ENCODE measurements around the gene AGFG2. TPM values are rescaled to one million over a fixed set of nuclear protein-coding genes. Genes with fewer than 3 reads are reported as not detected.

The AGFG2 gene
- total and polyA plus RNA-seq, 2 of the 13 experiments (the other 11 are each of a cell fraction or from before 2014, with no cell fraction given), result 125 to 132 TPM

DNA sequence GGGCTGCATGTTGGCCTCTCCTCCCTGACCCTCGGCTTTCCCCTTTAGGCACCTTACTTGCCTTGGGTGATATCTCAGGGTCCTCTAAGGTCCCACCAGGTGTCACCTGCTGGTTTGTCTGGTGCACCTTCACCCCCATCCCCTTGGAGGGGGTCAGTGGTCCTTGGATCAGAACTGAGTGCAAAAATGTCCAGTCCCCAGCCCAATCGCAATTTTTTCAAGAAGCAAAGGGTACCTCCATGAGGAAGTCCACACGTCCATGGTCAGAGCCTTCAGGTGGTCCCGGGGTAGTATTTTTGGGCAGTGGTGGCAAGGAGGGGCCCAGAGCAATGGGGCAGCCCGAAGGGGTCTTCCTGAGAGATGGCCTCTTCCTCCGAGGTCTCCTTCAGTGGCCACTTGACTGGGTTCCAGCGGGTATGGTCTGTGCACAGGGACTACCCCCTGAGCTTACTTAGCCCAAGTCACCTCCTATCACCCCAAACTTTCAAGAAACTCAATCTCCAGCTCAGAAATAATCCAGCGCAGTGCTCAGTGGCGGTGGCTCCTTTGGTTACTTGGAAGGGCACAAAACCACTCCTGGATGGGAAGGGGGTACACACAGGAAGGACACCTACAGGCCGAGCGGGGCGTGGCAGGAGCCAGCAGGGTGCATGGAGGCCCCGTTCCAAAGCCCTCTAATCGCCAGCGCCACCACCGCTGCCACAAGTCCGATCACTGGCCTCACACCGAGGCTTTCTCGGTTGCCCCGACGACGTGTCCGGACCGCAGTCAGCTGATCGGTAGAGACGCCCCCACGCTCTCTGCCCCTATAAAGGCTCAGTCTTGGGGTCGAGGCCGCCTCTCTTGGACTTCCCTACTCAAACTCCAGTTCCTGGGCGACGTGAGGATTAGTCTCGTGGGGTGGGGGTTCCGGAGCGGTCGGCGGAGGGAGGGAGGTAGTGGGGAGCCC lies 30.2 kb downstream of the AGFG2 start:
- in situ Hi-C loops (cut with HindIII; ENCODE audit: extremely low pct_ligation_motif_present, low pct_unique_long_range_greater_than_20kb), result loop anchor here (5.0 kb wide), 1 partner anchor 82 kb away; no protein-coding TSS in a partner anchor
- peak; percentile 37 for ATAC-seq
- peak; percentile 91 for DNase-seq (ENCODE audit: low spot score)
- peaks cover 91% of the 10 kb centered on the region for H3K4me1 ChIP-seq (ENCODE audit: insufficient read depth, low read length)
- ChIA-PET CTCF (ENCODE audit: low intra/inter-chr PET ratio, low total read pairs) (interaction anchor here (1.1 to 1.5 kb wide), 2 partner anchors 10 to 86 kb away, joined by 3 read pairs; partner anchors contain the start of gene NYAP1), POLR2A (interaction anchor here (0.7 to 3.6 kb wide), 10 partner anchors 10 to 133 kb away, joined by 3 to 33 read pairs (median 8); partner anchors contain the start of genes AGFG2, FBXO24, GNB2 and LRCH4)
- no peaks in the 10 kb centered on the region for H3K9me3 ChIP-seq (ENCODE audit: low read length)
- peak overlapping the region; percentile 77 for H3K9ac ChIP-seq (ENCODE audit: insufficient read depth, low read depth, low read length)
- FAIRE-seq, result peak; percentile 84
- no peaks in the 10 kb centered on the region for H3K79me2 ChIP-seq (ENCODE audit: insufficient read depth, low read length)
- H3K36me3 ChIP-seq (replicated peaks in 1 of 2; ENCODE audit: control insufficient read depth in 1 of 2, insufficient read depth in 2 of 2, low read length in 2 of 2), result peaks cover 5 to 16% of the 10 kb centered on the region in 2 experiments
- H3K4me3 ChIP-seq (replicated peaks in 1 of 3; ENCODE audit: insufficient read depth in 1 of 3, low read depth in 2 of 3, low read length in 3 of 3), result peak overlapping the region; percentile 0 to 62 (median 31); a peak in 4 of 6 replicates
- WGBS (ENCODE audit: low lambda C conversion rate), result 10% methylated on average over 19 of the region's 36 CpGs
- BruUV-seq (replicated peaks), result TSS peak; percentile 13
- H2AFZ ChIP-seq (ENCODE audit: low read length), result no peak overlapping the region
- H3K4me2 ChIP-seq (ENCODE audit: low read depth, low read length), result peak overlapping the region; percentile 78
- H3K27ac ChIP-seq (ENCODE audit: extremely low read length, insufficient read depth, low read length), result peak overlapping the region; percentile 99
- intact Hi-C loops (cut with micrococcal nuclease; ENCODE audit: unreplicated experiment), result no loop called here
- H3K27me3 ChIP-seq (ENCODE audit: control insufficient read depth in 1 of 2, insufficient read depth in 2 of 2, low read length in 2 of 2), result no peaks in the 10 kb centered on the region
- H4K20me1 ChIP-seq (ENCODE audit: insufficient read depth, low read length), result peaks cover 8% of the 10 kb centered on the region; the same call in 1 of the 2 replicates
- TF ChIP-seq, protein P1, sequence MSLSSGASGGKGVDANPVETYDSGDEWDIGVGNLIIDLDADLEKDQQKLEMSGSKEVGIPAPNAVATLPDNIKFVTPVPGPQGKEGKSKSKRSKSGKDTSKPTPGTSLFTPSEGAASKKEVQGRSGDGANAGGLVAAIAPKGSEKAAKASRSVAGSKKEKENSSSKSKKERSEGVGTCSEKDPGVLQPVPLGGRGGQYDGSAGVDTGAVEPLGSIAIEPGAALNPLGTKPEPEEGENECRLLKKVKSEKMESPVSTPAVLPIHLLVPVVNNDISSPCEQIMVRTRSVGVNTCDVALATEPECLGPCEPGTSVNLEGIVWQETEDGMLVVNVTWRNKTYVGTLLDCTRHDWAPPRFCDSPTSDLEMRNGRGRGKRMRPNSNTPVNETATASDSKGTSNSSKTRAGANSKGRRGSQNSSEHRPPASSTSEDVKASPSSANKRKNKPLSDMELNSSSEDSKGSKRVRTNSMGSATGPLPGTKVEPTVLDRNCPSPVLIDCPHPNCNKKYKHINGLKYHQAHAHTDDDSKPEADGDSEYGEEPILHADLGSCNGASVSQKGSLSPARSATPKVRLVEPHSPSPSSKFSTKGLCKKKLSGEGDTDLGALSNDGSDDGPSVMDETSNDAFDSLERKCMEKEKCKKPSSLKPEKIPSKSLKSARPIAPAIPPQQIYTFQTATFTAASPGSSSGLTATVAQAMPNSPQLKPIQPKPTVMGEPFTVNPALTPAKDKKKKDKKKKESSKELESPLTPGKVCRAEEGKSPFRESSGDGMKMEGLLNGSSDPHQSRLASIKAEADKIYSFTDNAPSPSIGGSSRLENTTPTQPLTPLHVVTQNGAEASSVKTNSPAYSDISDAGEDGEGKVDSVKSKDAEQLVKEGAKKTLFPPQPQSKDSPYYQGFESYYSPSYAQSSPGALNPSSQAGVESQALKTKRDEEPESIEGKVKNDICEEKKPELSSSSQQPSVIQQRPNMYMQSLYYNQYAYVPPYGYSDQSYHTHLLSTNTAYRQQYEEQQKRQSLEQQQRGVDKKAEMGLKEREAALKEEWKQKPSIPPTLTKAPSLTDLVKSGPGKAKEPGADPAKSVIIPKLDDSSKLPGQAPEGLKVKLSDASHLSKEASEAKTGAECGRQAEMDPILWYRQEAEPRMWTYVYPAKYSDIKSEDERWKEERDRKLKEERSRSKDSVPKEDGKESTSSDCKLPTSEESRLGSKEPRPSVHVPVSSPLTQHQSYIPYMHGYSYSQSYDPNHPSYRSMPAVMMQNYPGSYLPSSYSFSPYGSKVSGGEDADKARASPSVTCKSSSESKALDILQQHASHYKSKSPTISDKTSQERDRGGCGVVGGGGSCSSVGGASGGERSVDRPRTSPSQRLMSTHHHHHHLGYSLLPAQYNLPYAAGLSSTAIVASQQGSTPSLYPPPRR (CRISPR knock-in tag; IDR thresholded peaks at IDR 0.05; ENCODE audit: borderline replicate concordance), result peak; percentile 26; the same call in 1 of the 2 replicates
- TF ChIP-seq NFAT5 (CRISPR knock-in tag; IDR thresholded peaks at IDR 0.05) (no peak), PAF1 (CRISPR knock-in tag; IDR thresholded peaks at IDR 0.05) (peak; percentile 87; the same call in 1 of the 2 replicates), ZNF564 (CRISPR knock-in tag; IDR thresholded peaks at IDR 0.05) (no peak), BCLAF1 (IDR thresholded peaks at IDR 0.05) (no peak), CHD2 (IDR thresholded peaks at IDR 0.05; ENCODE audit: low read depth, low read length) (no peak; the same call in 1 of the 2 replicates), NFYC (CRISPR knock-in tag; IDR thresholded peaks at IDR 0.05) (no peak), MED13 (CRISPR knock-in tag; IDR thresholded peaks at IDR 0.05) (no peak), PHF20 (CRISPR knock-in tag; IDR thresholded peaks at IDR 0.05) (no peak; the same call in 1 of the 2 replicates)
